ENCODE results near the gene ATAD3B. TPM values are rescaled to one million over a fixed set of nuclear protein-coding genes. Genes with fewer than 3 reads are reported as not detected.
"Not testable (repeated sequence)": the region's sequence is repeated elsewhere in the genome, so short reads cannot be mapped to it uniquely, and the experiment has no call there.

Gene ATAD3B
- total RNA-seq, 2 donors from 2014 or later = 16.8 to 26.9 TPM

DNA sequence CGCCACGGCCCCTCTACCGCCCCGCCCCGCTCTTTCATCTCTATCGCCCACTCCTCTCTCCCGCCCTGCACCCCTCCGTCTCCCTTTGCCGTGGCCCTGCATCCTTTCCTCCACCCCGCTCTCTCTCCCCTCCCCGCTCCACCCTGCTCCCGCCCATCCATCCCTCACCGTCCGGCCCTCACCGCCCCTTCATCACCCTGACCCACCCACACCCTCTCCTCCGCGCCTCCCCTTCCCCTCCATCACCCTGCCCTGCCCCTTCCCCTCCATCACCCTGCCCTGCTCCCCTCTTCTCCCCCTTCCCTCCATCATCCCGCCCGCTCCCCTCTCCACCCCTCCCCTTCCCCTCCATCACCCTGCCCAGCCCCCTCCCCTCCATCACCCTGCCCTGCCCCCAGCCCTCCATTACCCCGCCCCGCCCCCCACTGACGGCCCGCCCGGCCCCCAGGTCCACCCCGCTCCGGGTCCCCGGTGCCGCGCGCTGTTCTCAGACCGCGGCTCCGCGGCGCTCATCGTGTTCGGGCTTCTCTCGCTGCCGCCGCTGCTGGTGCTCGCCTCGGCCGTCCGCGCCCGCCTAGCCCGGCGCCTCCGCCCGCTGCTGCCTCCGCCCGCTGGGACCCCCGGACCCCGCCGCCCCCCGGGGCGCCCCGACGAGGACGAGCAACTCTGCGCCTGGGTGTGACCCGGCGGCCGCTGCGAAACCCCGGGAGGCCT lies 44.3 kb upstream of the ATAD3B start:
- H3K4me1 ChIP-seq (replicated peaks) = peaks cover 21% of the 10 kb centered on the region
- no peaks in the 10 kb centered on the region for H3K27me3 ChIP-seq (replicated peaks; ENCODE audit: insufficient read depth)
- no peak for DNase-seq (ENCODE audit: low spot score)
- H3K4me3 ChIP-seq = peak overlapping the region; percentile 37 to 53
- no peaks in the 10 kb centered on the region for H3K36me3 ChIP-seq
- intact Hi-C loops (cut with DNase I) = no loop called here
- TF ChIP-seq POLR2A (IDR thresholded peaks at IDR 0.05) (no peak), POLR2AphosphoS5 (IDR thresholded peaks at IDR 0.05) (no peak), CTCF (IDR thresholded peaks at IDR 0.05) (no peak)
- H3K27ac ChIP-seq = peak overlapping the region; percentile 57 to 73
- no peaks in the 10 kb centered on the region for H3K9me3 ChIP-seq
- 18% methylated on average over 21 of the region's 66 CpGs for WGBS

- peak overlapping the region; percentile 57 to 73 for H3K27ac ChIP-seq
These were observed 43.8 kb upstream of the ATAD3B start for GRCh38 chr1:1427820-1428148.

DNA sequence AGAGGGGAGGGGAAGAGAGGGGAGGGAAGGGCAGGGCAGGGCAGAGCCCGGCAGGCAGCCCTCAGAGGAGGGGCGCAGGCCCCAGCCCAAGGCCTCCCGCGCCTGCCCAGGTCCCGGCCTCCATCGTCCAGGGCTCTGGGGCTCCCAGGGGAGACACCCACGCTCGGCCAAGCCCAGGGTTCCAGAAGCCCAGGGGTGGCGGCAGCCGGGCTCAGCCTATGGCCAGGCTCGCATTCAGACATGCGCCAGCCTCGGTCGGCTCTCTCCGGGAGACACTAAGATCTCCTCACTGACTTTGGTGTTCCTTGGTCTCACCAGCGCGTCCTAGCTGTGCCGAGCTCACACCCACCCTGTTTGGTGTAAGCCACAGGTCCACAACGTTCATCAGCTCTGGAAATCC lies 43.4 kb upstream of the ATAD3B start:
- Histone ChIP-seq H3K27ac (peak overlapping the region in 1 of 2 donors; percentile 39), H3K27me3 (replicated peaks; ENCODE audit: insufficient read depth) (no peaks in the 10 kb centered on the region), H3K9me3 (no peaks in the 10 kb centered on the region), H3K4me3 (no peak overlapping the region), H3K4me1 (replicated peaks) (peaks cover 30% of the 10 kb centered on the region), H3K36me3 (no peaks in the 10 kb centered on the region)
- WGBS = 68% methylated on average over 19 of the region's 19 CpGs
- intact Hi-C loops (cut with DNase I) = no loop called here
- TF ChIP-seq CTCF (IDR thresholded peaks at IDR 0.05) (no peak), POLR2A (IDR thresholded peaks at IDR 0.05) (no peak), POLR2AphosphoS5 (IDR thresholded peaks at IDR 0.05) (no peak)
- DNase-seq (ENCODE audit: low spot score) = no peak

More at GRCh38 chr1:1427820-1428148, 43.8 kb upstream of the ATAD3B start:
- Histone ChIP-seq H3K4me3 (peak overlapping the region; percentile 37 to 53), H3K9me3 (no peaks in the 10 kb centered on the region), H3K36me3 (no peaks in the 10 kb centered on the region), H3K27me3 (replicated peaks; ENCODE audit: insufficient read depth) (no peaks in the 10 kb centered on the region), H3K4me1 (replicated peaks) (peaks cover 26% of the 10 kb centered on the region)
- WGBS = 0% methylated on average over 3 of the region's 22 CpGs
- intact Hi-C loops (cut with DNase I) = no loop called here
- no peak for DNase-seq (ENCODE audit: low spot score)
- TF ChIP-seq POLR2AphosphoS5 (IDR thresholded peaks at IDR 0.05) = no peak
- TF ChIP-seq POLR2A (IDR thresholded peaks at IDR 0.05) = no peak
- no peak for TF ChIP-seq CTCF (IDR thresholded peaks at IDR 0.05)

DNA sequence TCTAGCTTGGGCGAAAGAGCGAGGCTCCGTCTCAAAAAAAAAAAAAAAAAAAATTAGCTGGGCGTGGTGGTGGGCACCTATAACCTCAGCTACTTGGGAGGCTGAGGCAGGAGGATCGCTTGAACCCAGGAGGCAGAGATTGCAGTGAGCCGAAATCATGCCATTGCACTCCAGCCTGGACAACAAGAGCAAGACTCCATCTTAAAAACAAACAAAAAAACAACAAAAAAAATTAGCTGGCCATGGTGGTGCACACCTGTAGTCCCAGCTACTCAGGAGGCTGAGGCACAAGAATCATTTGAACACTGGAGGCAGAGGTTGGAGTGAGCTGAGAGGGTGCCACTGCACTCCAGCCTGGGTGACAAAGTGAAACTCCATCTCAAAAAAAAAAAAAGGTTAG lies 42.6 kb upstream of the ATAD3B start:
- H3K27me3 ChIP-seq (replicated peaks; ENCODE audit: insufficient read depth); H3K4me3 ChIP-seq; DNase-seq (ENCODE audit: low spot score); intact Hi-C loops (cut with DNase I); H3K36me3 ChIP-seq; H3K9me3 ChIP-seq: not testable (repeated sequence)
- Histone ChIP-seq H3K4me1 (replicated peaks) (peaks cover 36% of the 10 kb centered on the region), H3K27ac (peak overlapping the region in 1 of 2 donors; percentile 96)
- WGBS = 90% methylated on average over 6 of the region's 6 CpGs

GRCh38 chr1:1429671-1430073 lies 41.9 kb upstream of the ATAD3B start:
- Histone ChIP-seq H3K27me3 (replicated peaks; ENCODE audit: insufficient read depth) (no peaks in the 10 kb centered on the region), H3K9me3 (no peaks in the 10 kb centered on the region), H3K4me1 (replicated peaks) (peaks cover 43% of the 10 kb centered on the region), H3K4me3 (no peak overlapping the region), H3K27ac (peak overlapping the region; percentile 96), H3K36me3 (no peaks in the 10 kb centered on the region)
- WGBS = 64% methylated on average over 6 of the region's 6 CpGs
- intact Hi-C loops (cut with DNase I) = no loop called here
- TF ChIP-seq POLR2AphosphoS5 (IDR thresholded peaks at IDR 0.05) (no peak), POLR2A (IDR thresholded peaks at IDR 0.05) (no peak), CTCF (IDR thresholded peaks at IDR 0.05) (no peak)
- DNase-seq (ENCODE audit: low spot score) = no peak

Measured in prostate gland (tissue), 2 donors.